ENCODE data around the gene POC1A. TPM values are rescaled to one million over a fixed set of nuclear protein-coding genes. Genes with fewer than 3 reads are reported as not detected.

POC1A gene
- total RNA-seq, 1 experiment from 2014 or later, result 29.0 TPM

DNA sequence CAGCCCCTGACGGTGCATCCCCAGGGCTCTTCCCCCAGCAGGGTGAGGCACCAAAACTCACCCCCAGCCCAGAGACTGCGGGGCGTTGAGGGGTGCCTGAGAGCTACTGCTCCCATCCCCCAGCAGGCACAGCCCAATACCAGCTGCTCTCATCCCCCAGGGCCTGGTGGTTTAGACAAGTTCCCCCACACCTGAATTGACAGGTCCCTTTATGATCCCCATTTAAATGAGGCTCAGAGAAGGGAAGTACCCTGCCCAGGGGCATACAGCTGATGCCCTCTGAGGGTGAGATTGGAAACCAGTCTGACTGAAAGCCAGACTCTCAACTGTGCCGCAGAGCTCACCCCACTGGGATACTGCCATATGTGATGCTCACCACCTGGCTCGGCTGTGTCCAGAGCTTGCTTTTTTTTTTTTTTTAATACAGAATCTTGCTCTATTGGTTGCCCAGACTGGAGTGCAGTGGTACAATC, 118.0 kb downstream of the POC1A start:
- Histone ChIP-seq H3K14ac (ENCODE audit: insufficient read depth, low read length) (no peak overlapping the region), H3K23me2 (ENCODE audit: insufficient read length, low read depth, low read length, poor library complexity, severe bottlenecking) (no peaks in the 10 kb centered on the region), H3K9ac (ENCODE audit: extremely low read depth, insufficient read length, low read length) (no peak overlapping the region), H3K27ac (ENCODE audit: insufficient read length, low read depth, low read length) (no peak overlapping the region), H3K56ac (ENCODE audit: insufficient read length, low read depth, low read length) (no peak overlapping the region), H2BK12ac (ENCODE audit: insufficient read length, low read depth, low read length) (no peak overlapping the region), H3K4me2 (ENCODE audit: insufficient read depth, insufficient read length, low read length) (no peak overlapping the region), H3K4ac (ENCODE audit: low read depth, low read length) (no peak overlapping the region), H2BK5ac (ENCODE audit: insufficient read length, low read length) (no peak overlapping the region), H3T11ph (ENCODE audit: low read length) (no peak overlapping the region), H3K4me1 (ENCODE audit: insufficient read depth, low read length) (no peaks in the 10 kb centered on the region), H4K8ac (replicated peaks; ENCODE audit: insufficient read length, low read depth, low read length) (no peak overlapping the region), H2BK20ac (ENCODE audit: low read depth, low read length, poor library complexity, severe bottlenecking) (no peak overlapping the region), H4K5ac (ENCODE audit: insufficient read length, low read depth, low read length) (no peak overlapping the region), H3K18ac (ENCODE audit: insufficient read length, low read depth, low read length) (no peak overlapping the region), H3K23ac (ENCODE audit: insufficient read length, low read depth, low read length) (no peak overlapping the region), H2BK15ac (ENCODE audit: low read depth, low read length) (no peak overlapping the region), H3K79me2 (ENCODE audit: insufficient read depth, low read length) (no peaks in the 10 kb centered on the region), H3K79me1 (ENCODE audit: insufficient read depth, low read depth, low read length, poor library complexity, severe bottlenecking) (no peaks in the 10 kb centered on the region), H4K91ac (ENCODE audit: insufficient read length, low read depth, low read length) (no peak overlapping the region), H4K20me1 (ENCODE audit: control insufficient read depth, insufficient read depth, insufficient read length) (no peaks in the 10 kb centered on the region), H3K27me3 (ENCODE audit: insufficient read depth, low read length) (no peaks in the 10 kb centered on the region), H2BK120ac (ENCODE audit: low read depth, low read length, poor library complexity, severe bottlenecking) (no peak overlapping the region), H2AK5ac (ENCODE audit: insufficient read length, low read length) (no peak overlapping the region), H3K9me3 (ENCODE audit: control insufficient read depth, low read depth, low read length) (no peaks in the 10 kb centered on the region), H2AFZ (ENCODE audit: low read length) (no peak overlapping the region)
- Mint-ChIP-seq H3K4me3 (no peak overlapping the region), H3K27me3 (ENCODE audit: low read depth) (no peaks in the 10 kb centered on the region), H3K4me1 (peaks cover 0 to 13% of the 10 kb centered on the region in 2 experiments; a peak in 2 of 4 replicates), H3K36me3 (ENCODE audit: insufficient read depth in 1 of 3, low read depth in 3 of 3) (no peaks in the 10 kb centered on the region), H3K27ac (peak overlapping the region in 1 of 3 experiments; percentile 28; a peak in 1 of 7 replicates), H3K9me3 (no peaks in the 10 kb centered on the region)
- WGBS (ENCODE audit: extremely low coverage, insufficient read length, low lambda C conversion rate), result no CpG with 5 or more reads among the region's 5 CpGs
- DNase-seq, result no peak
- TF ChIP-seq, protein P1, sequence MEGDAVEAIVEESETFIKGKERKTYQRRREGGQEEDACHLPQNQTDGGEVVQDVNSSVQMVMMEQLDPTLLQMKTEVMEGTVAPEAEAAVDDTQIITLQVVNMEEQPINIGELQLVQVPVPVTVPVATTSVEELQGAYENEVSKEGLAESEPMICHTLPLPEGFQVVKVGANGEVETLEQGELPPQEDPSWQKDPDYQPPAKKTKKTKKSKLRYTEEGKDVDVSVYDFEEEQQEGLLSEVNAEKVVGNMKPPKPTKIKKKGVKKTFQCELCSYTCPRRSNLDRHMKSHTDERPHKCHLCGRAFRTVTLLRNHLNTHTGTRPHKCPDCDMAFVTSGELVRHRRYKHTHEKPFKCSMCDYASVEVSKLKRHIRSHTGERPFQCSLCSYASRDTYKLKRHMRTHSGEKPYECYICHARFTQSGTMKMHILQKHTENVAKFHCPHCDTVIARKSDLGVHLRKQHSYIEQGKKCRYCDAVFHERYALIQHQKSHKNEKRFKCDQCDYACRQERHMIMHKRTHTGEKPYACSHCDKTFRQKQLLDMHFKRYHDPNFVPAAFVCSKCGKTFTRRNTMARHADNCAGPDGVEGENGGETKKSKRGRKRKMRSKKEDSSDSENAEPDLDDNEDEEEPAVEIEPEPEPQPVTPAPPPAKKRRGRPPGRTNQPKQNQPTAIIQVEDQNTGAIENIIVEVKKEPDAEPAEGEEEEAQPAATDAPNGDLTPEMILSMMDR (conservative IDR thresholded peaks at IDR 0.05), result no peak

Data from H9 (cell line).